Mucosa of descending colon (tissue), 3 donors: ENCODE data around the gene EPAS1. TPM values are rescaled to one million over a fixed set of nuclear protein-coding genes. Genes with fewer than 3 reads are reported as not detected.

Source experiments
- ATAC-seq: fragments of 200-7000 bp; cut with Tn5 transposase; one replicate; pipeline ENCODE4 v1.9.1; 2020; ENCODE audit warnings: mild to moderate bottlenecking, moderate library complexity
- DNase-seq, 3 donors: peaks; one replicate each; pipeline ENCODE4 v3.0.0-alpha.2; 2020
- H3K36me3 ChIP-seq: fragments of 200-600 bp; one replicate; pipeline ENCODE4 v1.8.0; 2021; ENCODE audit warnings: low read depth, mild to moderate bottlenecking
- H3K4me1 ChIP-seq: fragments of 200-600 bp; one replicate; pipeline ENCODE4 v1.8.0; 2021; ENCODE audit warnings: low read depth, mild to moderate bottlenecking
- H3K4me3 ChIP-seq: fragments of 200-600 bp; one replicate; pipeline ENCODE4 v1.8.0; 2021; ENCODE audit warnings: mild to moderate bottlenecking
- H3K9me3 ChIP-seq: fragments of 200-600 bp; one replicate; pipeline ENCODE4 v1.8.0; 2021; ENCODE audit warnings: mild to moderate bottlenecking
- CTCF ChIP-seq: fragments of 200-600 bp; IDR thresholded peaks from one replicate; pipeline ENCODE4 v1.8.0; 2022; ENCODE audit warnings: antibody characterized with exemption, mild to moderate bottlenecking
- intact Hi-C, 2 donors: fragments of 100-400 bp; cut with DNase I in 1 of 2; cut with micrococcal nuclease in 1 of 2; formaldehyde crosslinking; loops; one replicate each; pipeline versions ENCODE4 v1.11.0 to v1.11.1; 2022; cut with DNase I, micrococcal nuclease
- long read RNA-seq, 2 donors: library from polyadenylated mRNA; unstranded; transcript quantifications; one replicate each; pipeline ENCODE4 v2.0.0, GENCODE V29; 2019 to 2021
- total RNA-seq, 3 donors: library from RNA; stranded (reverse); fragmentation: NEBNext Ultra II Directional in 2 of 3; extraction: Animal tissue kit (Norgen Biotek cat#: 25700) in 2 of 3; gene quantifications; one replicate each; pipeline versions ENCODE4 v1.2.1 to v1.2.4, GENCODE V29; 2021 to 2023
- donor health status: DM: no; HTN: no; CAD: no; lungs with moderate emphysema.
- donor health status: DM: no; HTN: no; CAD: no.
- donor health status: DM: no; HTN: yes; CAD: no.

EPAS1 gene
- total RNA-seq: 100 to 1,000 TPM; 126 to 251 (median 150) TPM
- long read RNA-seq, donor 1, full-length matches to known transcripts: 11 of 42 reads
- long read RNA-seq, donor 1, partial matches to known transcripts: 14 of 42 reads
- long read RNA-seq, donor 1, other reads (novel, unspliced or antisense): 17 of 42 reads
- long read RNA-seq, donor 2, partial matches to known transcripts: 4 of 11 reads
- long read RNA-seq, donor 2, other reads (novel, unspliced or antisense): 6 of 11 reads

- peak; percentile 95 to 97 (median 97) for DNase-seq
- peak; percentile 86 for ATAC-seq
- Histone ChIP-seq H3K9me3 (no peaks in the 10 kb centered on the region), H3K36me3 (no peaks in the 10 kb centered on the region), H3K4me3 (peak within 1 kb of the TSS; percentile 76), H3K4me1 (peaks cover 24% of the 10 kb centered on the region)
- TF ChIP-seq CTCF: no peak
- intact Hi-C loops: no loop called here
Measured at GRCh38 chr2:46296840-46297545, at the start of gene EPAS1. Gene EPAS1 (plus strand): TSS chr2:46297407. CDS start chr2:46297912, 505 bp downstream.

GRCh38 chr2:46248171-46248570 lies 49.0 kb upstream of the EPAS1 start:
- H3K4me3 ChIP-seq: no peak overlapping the region
- DNase-seq (no peak), ATAC-seq (no peak)
- intact Hi-C loops: no loop called here
- TF ChIP-seq CTCF: no peak
- no peaks in the 10 kb centered on the region for H3K36me3 ChIP-seq
- H3K9me3 ChIP-seq: no peaks in the 10 kb centered on the region
- H3K4me1 ChIP-seq: no peaks in the 10 kb centered on the region

GRCh38 chr2:46249654-46250053 lies 47.6 kb upstream of the EPAS1 start:
- Histone ChIP-seq H3K9me3 (no peaks in the 10 kb centered on the region), H3K36me3 (no peaks in the 10 kb centered on the region), H3K4me1 (no peaks in the 10 kb centered on the region), H3K4me3 (no peak overlapping the region)
- no peak for TF ChIP-seq CTCF
- no peak for DNase-seq
- intact Hi-C loops: no loop called here
- ATAC-seq: no peak

GRCh38 chr2:46252891-46253659 lies 44.1 kb upstream of the EPAS1 start:
- TF ChIP-seq CTCF: no peak
- no peaks in the 10 kb centered on the region for H3K9me3 ChIP-seq
- DNase-seq (no peak), ATAC-seq (no peak)
- H3K4me1 ChIP-seq: peaks cover 3% of the 10 kb centered on the region
- no peak overlapping the region for H3K4me3 ChIP-seq
- no peaks in the 10 kb centered on the region for H3K36me3 ChIP-seq
- intact Hi-C loops: no loop called here

- intact Hi-C loops: no loop called here
- no peak for TF ChIP-seq CTCF
- Histone ChIP-seq H3K9me3 (no peaks in the 10 kb centered on the region), H3K36me3 (no peaks in the 10 kb centered on the region), H3K4me1 (peaks cover 9% of the 10 kb centered on the region), H3K4me3 (no peak overlapping the region)
- no peak for DNase-seq
- ATAC-seq: no peak
Measured at GRCh38 chr2:46254474-46254873, 42.7 kb upstream of the EPAS1 start.
